ENCODE results near the gene PIGT.

- TF ChIP-seq CTCF (IDR thresholded peaks at IDR 0.05) = no peak
- no peak for TF ChIP-seq EP300 (IDR thresholded peaks at IDR 0.05)
- no peak for TF ChIP-seq POLR2A (IDR thresholded peaks at IDR 0.05)
- TF ChIP-seq POLR2AphosphoS5 (IDR thresholded peaks at IDR 0.05) = no peak
These were observed 23.2 kb upstream of the PIGT start for GRCh38 chr20:45392733-45393132.
